Thyroid gland (tissue), 4 donors: ENCODE data around the gene POU2F2. TPM values are rescaled to one million over a fixed set of nuclear protein-coding genes. Genes with fewer than 3 reads are reported as not detected.

ENCODE experiments used
- DNase-seq, 2 donors: peaks; one replicate each; pipeline ENCODE4 v3.0.0-alpha.2; 2019
- H3K27ac ChIP-seq, 3 donors: fragments of 200-600 bp; sonication (generic); 1 replicate in 2 of 3; 2 replicates in 1 of 3; pipeline ENCODE4 v1.5.1; 2016 to 2019; ENCODE audit warnings: mild to moderate bottlenecking in 1 of 3, moderate library complexity in 1 of 3
- H3K27me3 ChIP-seq: fragments of 200-600 bp; sonication (generic); one replicate; pipeline ENCODE4 v1.5.1; 2019
- H3K36me3 ChIP-seq, 2 donors: fragments of 200-600 bp; sonication (generic); one replicate each; pipeline ENCODE4 v1.5.1; 2016 to 2019
- H3K4me1 ChIP-seq, 2 donors: fragments of 200-600 bp; sonication (generic); one replicate each; pipeline ENCODE4 v1.5.1; 2017 to 2019
- H3K4me3 ChIP-seq, 3 donors: fragments of 200-600 bp; sonication (generic); replicated peaks in 1 of 3; 1 replicate in 2 of 3; 2 replicates in 1 of 3; pipeline ENCODE4 v1.5.1; 2016; ENCODE audit warnings: mild to moderate bottlenecking in 1 of 3
- H3K9me3 ChIP-seq: fragments of 200-600 bp; sonication (generic); one replicate; pipeline ENCODE4 v1.5.1; 2017
- CTCF ChIP-seq, 6 experiments: fragments of 200-600 bp in 3 of 6; fragments of 450-650 bp in 3 of 6; sonication (generic) in 3 of 6; IDR thresholded peaks; one replicate each; pipeline ENCODE4 v1.5.1; 2016 to 2019; ENCODE audit warnings: antibody characterized with exemption in 6 of 6, mild to moderate bottlenecking in 2 of 6, inconsistent platforms in 1 of 6, moderate library complexity in 1 of 6
- POLR2A ChIP-seq, 2 donors: fragments of 450-650 bp; IDR thresholded peaks; one replicate each; pipeline ENCODE4 v1.6.1; 2017; ENCODE audit warnings: antibody characterized with exemption in 2 of 2, mild to moderate bottlenecking in 2 of 2, moderate library complexity in 1 of 2
- WGBS, 2 donors: methylation state at CpG; one replicate each; pipeline ENCODE4 v1.1.5; 2017; 5-methylcytosine and 5-hydroxymethylcytosine counted together
- intact Hi-C: fragments of 100-400 bp; cut with DNase I; formaldehyde crosslinking; loops from one replicate; pipeline ENCODE4 v1.15.1; 2023
- total RNA-seq, 4 donors: library from RNA; depleted of rRNA; stranded (reverse); fragments of >200 nt; gene quantifications; one replicate each; pipeline ENCODE4 v1.2.3, GENCODE V29; 2016

POU2F2 gene
- total RNA-seq, 4 donors from 2014 or later = 0.11 to 0.49 (median 0.15) TPM

- Histone ChIP-seq H3K9me3 (no peaks in the 10 kb centered on the region), H3K36me3 (no peaks in the 10 kb centered on the region), H3K4me1 (no peaks in the 10 kb centered on the region), H3K27ac (no peak overlapping the region), H3K4me3 (no peak overlapping the region), H3K27me3 (no peaks in the 10 kb centered on the region)
- TF ChIP-seq CTCF (IDR thresholded peaks at IDR 0.05) = no peak
- TF ChIP-seq POLR2A (IDR thresholded peaks at IDR 0.05) = no peak
- WGBS, 2 donors = 67 to 70% methylated on average over 19 to 20 of the region's 20 CpGs
- intact Hi-C loops = no loop called here
- DNase-seq = no peak
Observed at GRCh38 chr19:42151782-42152684, 19.8 kb upstream of the POU2F2 start.

DNA sequence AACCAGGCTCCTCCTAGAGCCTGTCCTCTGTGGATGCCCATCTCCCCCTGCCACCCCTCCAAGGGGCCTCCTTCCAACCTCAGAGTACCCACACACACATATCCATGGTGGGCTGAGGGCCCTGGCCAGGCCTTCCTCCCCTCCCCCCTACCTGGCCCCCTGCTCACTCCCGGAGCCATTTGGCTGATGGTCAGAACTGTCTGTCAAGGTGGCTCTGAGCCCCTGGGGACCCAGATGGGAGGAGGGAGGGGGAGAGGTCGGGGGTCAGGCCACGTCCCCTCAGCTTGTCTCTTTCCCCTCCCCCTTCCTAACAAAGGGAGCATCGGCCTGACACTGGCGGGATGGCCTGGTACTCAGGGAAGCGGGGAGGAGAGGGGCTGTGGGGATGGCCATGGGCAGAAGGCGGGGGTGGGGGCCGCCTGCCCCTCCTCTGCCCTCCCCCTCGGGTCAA is 18.7 kb upstream of the POU2F2 start:
- WGBS, 2 donors = 8 to 19% methylated on average over 4 to 5 of the region's 9 CpGs
- TF ChIP-seq CTCF (IDR thresholded peaks at IDR 0.05) (no peak), POLR2A (IDR thresholded peaks at IDR 0.05) (no peak)
- Histone ChIP-seq H3K27me3 (no peaks in the 10 kb centered on the region), H3K36me3 (no peaks in the 10 kb centered on the region), H3K4me1 (no peaks in the 10 kb centered on the region), H3K4me3 (no peak overlapping the region), H3K9me3 (no peaks in the 10 kb centered on the region), H3K27ac (no peak overlapping the region)
- DNase-seq = no peak
- intact Hi-C loops = no loop called here

DNA sequence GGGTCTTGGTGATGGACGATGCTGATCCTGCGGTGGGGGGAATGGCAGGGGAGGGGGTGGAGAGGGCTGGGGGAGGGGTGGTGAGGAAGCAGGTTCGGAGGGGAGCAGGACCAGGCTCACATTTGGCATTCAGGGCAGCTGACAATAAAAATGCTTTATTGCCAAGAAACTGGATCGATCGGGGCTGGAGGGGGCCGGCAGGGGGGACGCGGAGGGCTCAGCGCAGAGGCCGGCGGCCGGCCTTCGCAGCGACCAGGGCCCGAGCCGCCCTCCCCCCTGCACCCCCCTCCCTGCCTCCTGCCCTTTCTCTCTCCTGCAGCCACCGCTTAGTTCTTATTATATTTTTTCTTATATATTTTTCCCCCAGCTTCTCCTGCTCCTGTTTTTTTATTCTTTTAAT is 18.1 kb upstream of the POU2F2 start:
- no peaks in the 10 kb centered on the region for H3K27me3 ChIP-seq
- intact Hi-C loops = no loop called here
- no peak overlapping the region for H3K27ac ChIP-seq

DNA sequence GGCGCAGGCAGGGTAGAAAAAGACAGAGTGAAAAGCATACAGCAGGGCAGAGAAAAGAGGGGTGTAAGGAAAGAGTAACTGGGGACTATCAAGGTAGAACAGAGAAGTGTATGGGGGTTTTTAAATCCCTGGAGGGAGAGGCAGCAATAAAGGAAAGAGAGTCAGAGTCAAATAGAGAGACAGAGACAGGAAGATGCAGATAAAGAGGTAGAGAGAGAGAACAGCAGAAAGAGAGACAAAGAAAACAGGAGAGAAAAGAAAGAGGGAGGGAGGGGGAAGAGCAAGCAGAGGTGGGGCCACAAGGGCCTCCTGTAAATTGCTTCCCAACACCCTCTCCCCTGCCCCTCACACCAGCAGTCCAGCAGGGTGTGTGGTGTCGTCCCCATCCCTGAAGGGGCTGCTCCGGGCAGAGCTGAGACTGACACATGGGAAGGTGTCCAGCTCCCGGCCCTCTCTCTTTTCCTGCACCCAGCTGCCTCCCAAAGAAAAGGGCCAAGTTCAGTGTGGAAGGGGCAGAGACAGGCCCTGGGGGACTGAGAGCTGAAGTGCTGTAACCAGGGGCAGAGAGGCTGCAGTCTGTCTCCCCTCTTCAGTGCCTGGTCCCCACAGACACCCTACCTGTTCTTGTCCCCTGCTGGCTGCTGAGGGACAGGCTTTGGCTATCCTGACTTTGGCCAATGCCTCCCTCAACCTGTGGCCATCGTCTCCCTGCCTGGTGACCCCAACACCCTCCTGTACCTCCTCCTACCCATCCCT is 17.4 kb upstream of the POU2F2 start:
- H3K9me3 ChIP-seq = no peaks in the 10 kb centered on the region
- H3K27me3 ChIP-seq = no peaks in the 10 kb centered on the region
- TF ChIP-seq POLR2A (IDR thresholded peaks at IDR 0.05) (no peak), CTCF (IDR thresholded peaks at IDR 0.05) (no peak)
- H3K4me1 ChIP-seq = no peaks in the 10 kb centered on the region
- 33 to 34% methylated on average over 5 of the region's 5 CpGs for WGBS, 2 donors
- H3K36me3 ChIP-seq = no peaks in the 10 kb centered on the region
- H3K4me3 ChIP-seq = no peak overlapping the region
- intact Hi-C loops = no loop called here
- no peak overlapping the region for H3K27ac ChIP-seq
- no peak for DNase-seq

More for the DNA sequence above, 18.1 kb upstream of the POU2F2 start:
- 11 to 15% methylated on average over 17 of the region's 17 CpGs for WGBS, 2 donors
- no peak for TF ChIP-seq POLR2A (IDR thresholded peaks at IDR 0.05)
- no peak for TF ChIP-seq CTCF (IDR thresholded peaks at IDR 0.05)
- Histone ChIP-seq H3K36me3 (no peaks in the 10 kb centered on the region), H3K9me3 (no peaks in the 10 kb centered on the region), H3K4me3 (no peak overlapping the region), H3K4me1 (no peaks in the 10 kb centered on the region)
- no peak for DNase-seq

GRCh38 chr19:42148266-42148665 is 16.0 kb upstream of the POU2F2 start:
- Histone ChIP-seq H3K4me1 (no peaks in the 10 kb centered on the region), H3K36me3 (no peaks in the 10 kb centered on the region), H3K9me3 (no peaks in the 10 kb centered on the region), H3K4me3 (no peak overlapping the region), H3K27ac (no peak overlapping the region), H3K27me3 (no peaks in the 10 kb centered on the region)
- intact Hi-C loops = no loop called here
- TF ChIP-seq POLR2A (IDR thresholded peaks at IDR 0.05) (no peak), CTCF (IDR thresholded peaks at IDR 0.05) (no peak)
- DNase-seq = no peak
- 74 to 75% methylated on average over 5 of the region's 5 CpGs for WGBS, 2 donors
